K562 (cell line): ENCODE data around the gene SKAP2. TPM values are rescaled to one million over a fixed set of nuclear protein-coding genes. Genes with fewer than 3 reads are reported as not detected.

Experiments used
- ATAC-seq: fragments of 200-7000 bp; cut with Tn5 transposase; 3 replicates; pipeline ENCODE4 v1.9.1; 2020; ENCODE audit warnings: moderate library complexity
- BruUV-seq: library from RNA; stranded (reverse); fragments of 400-500 nt; replicated peaks from 2 replicates; lab custom pipeline; 2021; lab: Mats Ljungman, UMichigan
- CTCF ChIA-PET: fragments of 300-600 bp; formaldehyde crosslinking; extraction: SDS; loops from one replicate; lab custom pipeline; 2021; ENCODE audit warnings: low intra/inter-chr PET ratio; lab: Yijun Ruan, JAX
- POLR2A ChIA-PET: fragments of 300-600, 350-650 bp; sonication (Branson Sonifier 250); formaldehyde crosslinking; extraction: SDS; loops from one replicate; lab custom pipeline; 2021; ENCODE audit warnings: antibody characterized with exemption, inconsistent platforms; lab: Yijun Ruan, JAX
- DNase-seq, 4 experiments: peaks; one replicate each; pipeline versions ENCODE4 v3.0.0 to v3.0.0-alpha.2; 2011 to 2018; ENCODE audit warnings: low spot score in 3 of 4, mixed read lengths in 3 of 4; ENCODE audit errors: extremely low read depth in 1 of 4
- FAIRE-seq: peaks from 2 replicates; lab custom pipeline; 2011; peaks lifted over from hg19 to GRCh38; lab: Jason Lieb, UNC
- H2AFZ ChIP-seq: 2 replicates; pipeline ENCODE4 v1.6.0; 2011; ENCODE audit warnings: low read depth, low read length, control low read depth, inconsistent platforms
- H3K27ac ChIP-seq: fragments of 200-600 bp; 3 replicates; pipeline ENCODE4 v1.8.0; 2011; ENCODE audit warnings: low read depth, mild to moderate bottlenecking, control low read depth, inconsistent platforms, low read length, moderate library complexity, mixed read lengths; ENCODE audit errors: extremely low read depth
- H3K27me3 ChIP-seq, 2 experiments: fragments of 300-600 bp in 1 of 2; 2 replicates in 1 of 2; 3 replicates in 1 of 2; pipeline versions ENCODE4 v1.6.0 to v1.8.0; 2011; ENCODE audit warnings: inconsistent platforms in 2 of 2, low read length in 2 of 2, mild to moderate bottlenecking in 1 of 2, mixed read lengths in 1 of 2, moderate library complexity in 1 of 2; ENCODE audit not compliant: control insufficient read depth in 2 of 2, insufficient read depth in 2 of 2
- H3K36me3 ChIP-seq: fragments of 300-600 bp; 3 replicates; pipeline ENCODE4 v1.8.0; 2011; ENCODE audit warnings: mild to moderate bottlenecking, low read length, inconsistent platforms; ENCODE audit not compliant: control insufficient read depth, insufficient read depth
- H3K4me1 ChIP-seq, 2 experiments: fragments of 200-600 bp in 1 of 2; replicated peaks in 1 of 2; 2 replicates in 1 of 2; 3 replicates in 1 of 2; pipeline versions ENCODE4 v1.5.1 to v1.8.0; 2011; ENCODE audit warnings: inconsistent platforms in 2 of 2, low read length in 2 of 2, mild to moderate bottlenecking in 1 of 2, mixed read lengths in 1 of 2, moderate library complexity in 1 of 2; ENCODE audit not compliant: control insufficient read depth in 2 of 2, insufficient read depth in 2 of 2
- H3K4me2 ChIP-seq: 2 replicates; pipeline ENCODE4 v1.6.1; 2011; ENCODE audit warnings: low read length, control low read depth, inconsistent platforms, mixed read lengths; ENCODE audit not compliant: insufficient read depth
- H3K4me3 ChIP-seq: fragments of 200-600 bp; sonication (generic), shearing (Covaris generic); 2 replicates; pipeline ENCODE4 v1.5.1; 2016; ENCODE audit warnings: control low read depth, inconsistent platforms
- H3K79me2 ChIP-seq: fragments of 200-600 bp; 3 replicates; pipeline ENCODE4 v1.8.0; 2011; ENCODE audit warnings: low read length, inconsistent platforms; ENCODE audit not compliant: control insufficient read depth, insufficient read depth
- H3K9ac ChIP-seq, 2 experiments: 2 replicates each; pipeline versions ENCODE4 v1.6.0 to v1.6.1; 2011; ENCODE audit warnings: low read depth in 2 of 2, low read length in 2 of 2, control low read depth in 1 of 2, inconsistent platforms in 1 of 2, mild to moderate bottlenecking in 1 of 2, mixed read lengths in 1 of 2; ENCODE audit not compliant: insufficient read depth in 1 of 2
- H3K9me1 ChIP-seq: one replicate; pipeline ENCODE4 v1.6.0; 2011; ENCODE audit warnings: inconsistent platforms, mild to moderate bottlenecking, low read length, moderate library complexity; ENCODE audit not compliant: control insufficient read depth, insufficient read depth
- H3K9me3 ChIP-seq: replicated peaks from 2 replicates; pipeline ENCODE4 v1.5.1; 2011; ENCODE audit warnings: low read depth, low read length, inconsistent platforms; ENCODE audit not compliant: control insufficient read depth, insufficient read depth
- H4K20me1 ChIP-seq: replicated peaks from 2 replicates; pipeline ENCODE4 v1.6.1; 2011; ENCODE audit warnings: low read length, inconsistent platforms, mixed read lengths; ENCODE audit not compliant: control insufficient read depth, insufficient read depth
- ATF1 ChIP-seq, 2 experiments: fragments of 450-650 bp in 1 of 2; IDR thresholded peaks; 2 replicates each; pipeline ENCODE4 v1.6.1; 2016; ENCODE audit warnings: missing compliant biosample characterization in 1 of 2, missing genetic modification characterization in 1 of 2
- CEBPB ChIP-seq: fragments of 450-650 bp; IDR thresholded peaks from 2 replicates; pipeline ENCODE4 v1.6.1; 2016; ENCODE audit warnings: missing genetic modification characterization, missing compliant biosample characterization
- HCFC1 ChIP-seq: IDR thresholded peaks from 2 replicates; pipeline ENCODE4 v1.6.1; 2012; ENCODE audit warnings: low read depth, low read length, improper control_type of control experiment
- HMG20B ChIP-seq: fragments of 250-450 bp; sonication (Bioruptor Pico); IDR thresholded peaks from 2 replicates; pipeline ENCODE4 v1.5.0; 2021; ENCODE audit warnings: mild to moderate bottlenecking
- MEF2A ChIP-seq: IDR thresholded peaks from 2 replicates; pipeline ENCODE4 v1.6.1; 2011; ENCODE audit warnings: low read depth, mild to moderate bottlenecking, low read length, moderate library complexity; ENCODE audit not compliant: control insufficient read depth
- NCOA2 ChIP-seq, 2 experiments: fragments of 450-650 bp; IDR thresholded peaks; 2 replicates each; pipeline ENCODE4 v1.6.1; 2018; ENCODE audit warnings: mild to moderate bottlenecking in 2 of 2, moderate library complexity in 1 of 2; ENCODE audit not compliant: partially characterized antibody in 2 of 2
- TRIM28 ChIP-seq: fragments of 450-650 bp; IDR thresholded peaks from 2 replicates; pipeline ENCODE4 v1.6.1; 2017
- ZC3H8 ChIP-seq: fragments of 450-650 bp; IDR thresholded peaks from 2 replicates; pipeline ENCODE4 v1.6.1; 2017
- ZNF586 ChIP-seq: fragments of 450-650 bp; formaldehyde crosslinking; conservative IDR thresholded peaks from 2 replicates; pipeline ENCODE4 v1.4.0; 2020; ENCODE audit warnings: mild to moderate bottlenecking, moderate library complexity
- in situ Hi-C: fragments of 300-500 bp; cut with MboI; formaldehyde crosslinking; loops from 4 replicates; pipeline ENCODE4 v1.15.0; 2018; ENCODE audit warnings: inconsistent platforms, mixed read lengths
- intact Hi-C: fragments of 100-400 bp; cut with micrococcal nuclease; formaldehyde crosslinking; loops from 2 replicates; pipeline ENCODE4 v1.14.2; 2022
- polyA plus RNA-seq, 8 experiments: library from polyadenylated mRNA; depleted of rRNA in 4 of 8; stranded (reverse) in 5 of 8; unstranded in 3 of 8; fragments of >200 nt; fragmentation: Nextera tagmentation in 2 of 8; fragmentation: Illumina TruSeq in 1 of 8; extraction: Ambion mirVana in 2 of 8; extraction: Trizol in 1 of 8; gene quantifications; 2 replicates each; pipeline versions ENCODE4 v1.2.1 to v1.2.3, GENCODE V29; 2011 to 2014; ENCODE audit warnings: inconsistent platforms in 1 of 8, missing spikeins in 1 of 8
- total RNA-seq, 7 experiments: library from RNA; depleted of rRNA in 6 of 7; stranded (reverse); fragments of >200 nt in 6 of 7; fragmentation: Illumina TruSeq in 2 of 7; extraction: Trizol in 2 of 7; gene quantifications; 2 replicates each; pipeline versions ENCODE4 v1.2.1 to v1.2.3, GENCODE V29; 2011 to 2021; ENCODE audit warnings: low replicate concordance in 1 of 7
- TF ChIP-seq, protein P1 (sequence below): fragments of 250-450 bp; sonication (Bioruptor Pico); IDR thresholded peaks from 2 replicates; pipeline ENCODE4 v1.8.0; 2022; ENCODE audit warnings: inconsistent platforms, mild to moderate bottlenecking, moderate library complexity, borderline replicate concordance

The SKAP2 gene
- total and polyA plus RNA-seq, 9 of the 15 experiments (the other 6 are each of a cell fraction or from before 2014, with no cell fraction given), result 4.2 to 11.7 (median 8.3) TPM

GRCh38 chr7:26859720-26860119 lies 4.7 kb downstream of the SKAP2 start:
- intact Hi-C loops (loop anchor here (5.0 kb wide), 1 partner anchor 303 kb away; no protein-coding TSS in a partner anchor), in situ Hi-C loops (loop anchor here (10.0 kb wide), 1 partner anchor 285 kb away; the partner anchor contains the start of genes HOXA5 and HOXA6)
- FAIRE-seq (no peak), DNase-seq (no peak), ATAC-seq (no peak)
- H3K79me2 ChIP-seq, result no peaks in the 10 kb centered on the region
- no peaks in the 10 kb centered on the region for H3K9me1 ChIP-seq
- no TSS peak for BruUV-seq
- no peak overlapping the region for H2AFZ ChIP-seq
- H3K36me3 ChIP-seq, result no peaks in the 10 kb centered on the region
- H4K20me1 ChIP-seq, result peaks cover 10% of the 10 kb centered on the region
- CTCF ChIA-PET, result no interaction called here
- no peak overlapping the region for H3K4me3 ChIP-seq
- no peak overlapping the region for H3K4me2 ChIP-seq
- POLR2A ChIA-PET, result no interaction called here
- no peaks in the 10 kb centered on the region for H3K9me3 ChIP-seq
- H3K27ac ChIP-seq, result no peak overlapping the region
- H3K9ac ChIP-seq, result no peak overlapping the region
- peaks cover 9 to 10% of the 10 kb centered on the region in 2 experiments for H3K4me1 ChIP-seq
- TF ChIP-seq HMG20B (CRISPR knock-in tag) (no peak), HCFC1 (no peak), TRIM28 (no peak), MEF2A (no peak), NCOA2 (IDR thresholded peaks at IDR 0.05; ENCODE audit: partially characterized antibody in 2 of 2) (no peak), ZC3H8 (no peak), ATF1 (CRISPR knock-in tag; IDR thresholded peaks at IDR 0.05) (no peak), ATF1 (tag; IDR thresholded peaks at IDR 0.05) (no peak), ZNF586 (CRISPR knock-in tag) (no peak), CEBPB (no peak)
- TF ChIP-seq, protein P1, sequence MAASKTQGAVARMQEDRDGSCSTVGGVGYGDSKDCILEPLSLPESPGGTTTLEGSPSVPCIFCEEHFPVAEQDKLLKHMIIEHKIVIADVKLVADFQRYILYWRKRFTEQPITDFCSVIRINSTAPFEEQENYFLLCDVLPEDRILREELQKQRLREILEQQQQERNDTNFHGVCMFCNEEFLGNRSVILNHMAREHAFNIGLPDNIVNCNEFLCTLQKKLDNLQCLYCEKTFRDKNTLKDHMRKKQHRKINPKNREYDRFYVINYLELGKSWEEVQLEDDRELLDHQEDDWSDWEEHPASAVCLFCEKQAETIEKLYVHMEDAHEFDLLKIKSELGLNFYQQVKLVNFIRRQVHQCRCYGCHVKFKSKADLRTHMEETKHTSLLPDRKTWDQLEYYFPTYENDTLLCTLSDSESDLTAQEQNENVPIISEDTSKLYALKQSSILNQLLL, result no peak
- peaks cover 2 to 10% of the 10 kb centered on the region in 2 experiments; a peak in 1 of 5 replicates for H3K27me3 ChIP-seq
